HG03558 (cell line): Measurements from ENCODE around the gene SOHLH1.

Experiments
- ATAC-seq: cut with Tn5 transposase; IDR thresholded peaks from one replicate; pipeline ENCODE4 v1.9.1; 2021; ENCODE audit warnings: moderate number of reproducible peaks; ENCODE audit not compliant: unreplicated experiment; ENCODE audit errors: extremely low read depth

The SOHLH1 gene, protein sequence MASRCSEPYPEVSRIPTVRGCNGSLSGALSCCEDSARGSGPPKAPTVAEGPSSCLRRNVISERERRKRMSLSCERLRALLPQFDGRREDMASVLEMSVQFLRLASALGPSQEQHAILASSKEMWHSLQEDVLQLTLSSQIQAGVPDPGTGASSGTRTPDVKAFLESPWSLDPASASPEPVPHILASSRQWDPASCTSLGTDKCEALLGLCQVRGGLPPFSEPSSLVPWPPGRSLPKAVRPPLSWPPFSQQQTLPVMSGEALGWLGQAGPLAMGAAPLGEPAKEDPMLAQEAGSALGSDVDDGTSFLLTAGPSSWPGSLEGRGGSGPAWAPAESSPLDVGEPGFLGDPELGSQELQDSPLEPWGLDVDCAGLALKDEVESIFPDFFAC

DNA sequence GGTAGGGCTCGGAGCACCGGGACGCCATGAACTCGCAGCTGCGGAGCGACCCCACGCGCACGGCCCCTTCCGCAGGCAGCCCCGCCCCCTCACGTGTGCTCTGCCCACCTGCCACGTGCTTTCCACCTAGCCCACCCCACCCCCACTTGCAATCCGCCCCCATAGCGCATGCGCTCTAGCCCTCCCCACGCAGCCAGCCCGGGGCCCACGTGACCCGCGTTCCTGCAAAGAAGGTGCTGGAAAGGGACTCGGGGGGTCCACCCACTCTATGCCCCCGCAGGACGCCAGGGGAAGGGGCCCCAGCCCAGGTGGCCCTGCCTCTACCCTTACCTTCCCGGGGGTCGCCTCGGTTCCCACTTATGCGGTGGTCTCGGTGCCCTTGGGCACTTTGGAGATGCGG lies at the start of gene SOHLH1:
Gene SOHLH1 (minus strand): TSS at position 42 of the 400 bp plus-strand sequence. CDS start 14 bp downstream, at position 28.
- ATAC-seq = no peak

DNA sequence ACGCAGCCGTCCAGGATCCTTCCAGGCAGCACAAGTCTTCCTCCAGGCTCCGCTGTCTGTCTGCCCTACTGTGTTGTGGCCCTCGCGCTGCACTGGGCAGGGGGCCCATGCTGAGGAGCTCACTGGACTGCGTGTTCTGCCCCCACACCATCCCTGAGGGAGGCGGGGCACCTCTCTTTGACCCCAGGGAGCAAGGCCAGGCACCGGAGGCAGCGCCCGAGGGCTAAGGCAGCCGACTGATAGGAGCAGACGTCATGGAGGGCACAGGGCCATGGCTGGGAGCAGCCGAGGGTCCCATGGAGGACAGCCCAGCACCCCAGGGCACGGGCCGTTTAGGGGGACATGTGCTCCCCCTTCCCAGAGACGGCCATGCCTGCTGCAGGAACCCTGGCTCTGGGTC lies 49.4 kb upstream of the SOHLH1 start:
- ATAC-seq = no peak

DNA sequence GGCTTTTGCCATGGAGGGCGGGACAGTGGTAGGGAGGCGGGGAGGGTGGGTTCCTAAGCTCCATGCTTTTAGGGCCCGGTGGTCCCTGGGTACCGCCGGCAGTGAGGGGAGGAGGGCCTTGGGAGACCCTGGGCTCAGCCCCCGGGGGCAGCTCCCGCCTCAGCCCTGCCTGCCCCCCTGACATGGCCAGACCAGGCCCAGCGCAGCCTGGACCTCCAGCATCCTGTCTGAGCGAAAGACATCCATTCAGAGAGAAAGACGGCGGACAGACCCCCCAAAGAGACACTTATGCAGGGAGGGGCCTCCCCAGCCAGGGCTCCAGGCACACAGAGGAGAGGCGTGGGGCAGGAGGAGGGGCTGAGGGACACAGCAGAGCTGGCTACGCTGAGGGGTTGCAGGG lies 48.0 kb upstream of the SOHLH1 start:
- ATAC-seq = no peak

DNA sequence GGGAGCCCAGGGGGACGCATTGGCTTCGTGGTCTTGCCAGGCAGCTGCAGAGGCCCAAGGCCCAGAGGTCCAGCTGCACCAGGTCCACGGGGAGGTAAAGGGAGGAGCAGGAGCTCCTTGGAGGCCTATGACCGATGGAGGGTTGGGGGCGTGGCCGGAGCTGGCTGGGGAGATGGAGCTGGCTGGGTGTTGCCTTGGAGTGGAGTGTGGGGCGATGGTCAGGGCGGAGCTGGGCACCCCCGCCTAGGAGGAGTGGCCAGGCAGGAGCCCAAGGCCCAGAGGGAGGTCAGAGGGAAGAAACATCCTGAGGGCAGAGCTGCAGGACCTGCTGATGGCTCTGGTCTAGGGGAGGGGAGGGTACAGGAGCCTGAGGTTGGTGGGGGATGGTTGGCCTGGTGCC lies 47.3 kb upstream of the SOHLH1 start:
- ATAC-seq = no peak

DNA sequence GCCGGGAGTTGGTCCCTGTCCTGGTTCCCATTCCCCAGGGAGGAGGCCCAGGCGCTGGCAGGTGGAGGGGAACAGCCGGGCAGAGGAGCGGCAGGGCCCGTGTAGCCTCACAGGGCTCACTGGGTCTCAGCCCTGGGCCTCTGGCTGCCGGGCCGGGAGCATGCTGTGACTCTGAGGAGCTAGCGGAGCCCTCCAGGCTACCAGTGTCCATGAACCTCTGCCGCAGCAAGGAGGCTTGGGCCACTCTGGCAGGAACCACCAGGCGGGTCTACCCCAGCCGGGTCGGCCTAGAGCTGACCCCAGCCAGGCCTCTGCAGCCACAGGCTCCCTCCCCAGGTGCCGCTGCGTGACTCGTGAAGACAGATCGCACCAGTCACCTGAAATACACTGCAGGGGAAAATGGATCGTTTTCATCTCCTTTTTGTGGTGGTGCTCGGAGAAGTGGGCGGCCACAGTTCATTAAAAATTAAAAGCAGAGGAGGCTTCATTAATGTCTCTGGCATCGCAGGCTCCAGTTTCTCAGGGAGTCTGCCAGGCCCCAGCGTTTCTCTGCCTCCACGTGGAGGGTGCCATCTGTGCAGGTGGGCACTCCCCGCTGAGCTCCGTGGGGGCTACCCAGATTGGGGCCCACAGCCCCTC lies 46.5 kb upstream of the SOHLH1 start:
- no peak for ATAC-seq

DNA sequence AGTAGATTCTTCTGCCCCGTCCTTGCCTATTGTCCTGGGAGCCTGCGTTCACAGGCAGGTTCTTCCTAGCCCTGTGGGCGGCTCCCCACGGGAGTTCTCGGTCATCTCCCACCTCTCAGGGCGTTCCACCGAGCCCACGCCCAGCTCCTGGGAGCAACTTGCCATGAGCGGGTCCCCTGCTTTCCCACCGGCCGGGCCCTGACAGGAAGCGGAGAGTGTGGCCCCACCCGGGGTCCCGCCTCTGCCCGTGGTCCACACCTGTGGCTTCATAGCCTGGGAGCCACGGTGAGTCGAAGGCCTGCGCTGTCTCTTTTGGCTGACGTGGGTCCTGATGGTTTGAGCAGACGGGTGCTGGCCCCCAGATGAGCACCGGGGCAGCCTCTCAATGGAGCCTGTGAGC lies 45.9 kb upstream of the SOHLH1 start:
- ATAC-seq = no peak

DNA sequence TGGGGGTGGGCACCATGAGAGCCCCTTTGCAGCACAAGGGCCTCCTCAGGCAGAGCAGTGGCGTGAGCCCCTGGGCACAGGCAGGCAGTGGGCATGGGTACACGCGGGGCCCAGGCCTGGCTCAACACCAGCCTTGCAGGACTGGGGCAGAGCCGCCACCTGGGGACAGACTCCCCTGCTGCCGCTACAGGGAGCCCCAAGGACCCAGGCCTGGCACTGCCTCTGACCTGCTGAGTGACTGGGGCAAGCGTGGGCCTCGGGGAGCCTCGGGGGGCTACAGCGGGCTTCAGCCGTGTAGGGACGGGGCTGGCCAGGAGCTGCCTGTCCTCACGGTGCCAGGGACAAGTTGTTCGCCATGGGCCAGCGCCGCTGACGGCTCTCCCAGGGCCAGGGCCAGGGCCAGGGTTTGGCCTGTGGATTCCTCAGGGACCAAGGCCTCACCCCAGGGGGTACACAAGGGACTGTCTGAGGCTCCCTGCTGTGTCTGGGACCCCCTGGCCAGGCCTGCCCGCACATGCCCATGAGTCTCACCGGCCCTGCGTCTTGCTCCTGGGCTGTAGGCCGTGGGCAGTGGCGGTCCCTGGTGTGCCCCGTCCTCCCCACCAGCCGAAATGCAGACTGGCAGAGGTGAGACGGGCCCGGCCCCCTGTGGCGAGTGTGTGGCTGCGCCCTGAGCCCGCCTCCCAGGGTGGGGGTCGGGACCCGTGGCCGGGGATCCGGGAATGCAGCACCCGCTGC lies 45.2 kb upstream of the SOHLH1 start:
- ATAC-seq = no peak

DNA sequence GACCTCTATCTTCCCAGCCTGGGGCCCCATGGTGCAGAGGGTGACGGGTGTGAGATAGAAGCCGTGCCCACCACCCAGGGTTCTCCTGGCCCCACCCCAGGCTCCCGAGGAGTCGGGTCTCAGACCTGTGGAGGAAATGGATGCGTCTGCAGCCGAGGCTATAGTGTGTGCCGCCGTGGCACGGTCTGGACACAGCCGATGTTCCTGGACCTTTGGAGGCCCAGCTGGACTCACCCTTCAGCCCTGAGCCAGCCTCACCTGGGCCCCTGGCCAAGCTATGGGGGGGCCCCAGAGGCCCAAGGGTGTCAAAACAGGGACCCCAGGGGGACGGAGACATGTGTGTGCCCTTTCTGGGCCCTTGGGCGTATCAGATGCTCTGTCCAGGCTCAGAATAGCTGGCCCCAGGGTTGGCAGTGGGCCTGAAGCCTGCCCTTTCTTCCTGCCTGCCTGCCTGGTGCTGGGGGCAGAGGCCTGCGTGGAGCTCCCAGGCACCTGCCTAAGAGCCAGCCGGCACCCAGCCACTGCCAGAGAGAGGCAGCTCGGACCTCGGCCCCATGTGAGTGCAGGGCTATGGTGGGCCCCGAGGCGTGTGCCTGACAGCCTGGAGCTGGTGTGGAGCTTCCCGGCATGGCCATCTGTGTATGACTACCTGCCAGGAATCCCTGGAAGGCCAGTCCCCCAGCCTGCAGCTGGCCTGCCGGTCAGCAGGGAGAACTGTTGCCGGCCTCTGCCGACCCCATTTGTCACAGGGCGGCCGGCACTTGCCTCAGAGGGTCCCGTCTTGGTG lies 44.5 kb upstream of the SOHLH1 start:
- no peak for ATAC-seq

DNA sequence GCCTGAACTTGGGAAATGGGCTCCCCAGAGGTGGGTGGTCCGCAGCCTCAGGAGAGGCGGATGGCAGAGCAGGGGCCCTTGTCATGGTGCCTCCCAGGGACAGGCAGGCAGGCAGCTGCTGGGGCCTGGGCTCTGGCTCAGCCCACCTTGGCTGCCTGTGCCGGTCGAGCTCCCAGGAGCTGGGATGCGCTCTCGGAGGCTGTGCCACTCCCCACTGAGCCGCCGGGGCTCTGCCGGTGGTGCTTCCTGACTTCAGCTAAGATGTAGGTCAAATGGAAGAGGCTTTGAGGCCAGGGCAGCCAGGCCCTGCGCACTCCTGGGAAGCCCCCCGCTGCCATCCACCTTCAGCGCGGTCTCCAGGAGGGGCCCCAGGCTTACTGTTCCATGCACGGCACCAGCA lies 43.7 kb upstream of the SOHLH1 start:
- ATAC-seq = no peak

DNA sequence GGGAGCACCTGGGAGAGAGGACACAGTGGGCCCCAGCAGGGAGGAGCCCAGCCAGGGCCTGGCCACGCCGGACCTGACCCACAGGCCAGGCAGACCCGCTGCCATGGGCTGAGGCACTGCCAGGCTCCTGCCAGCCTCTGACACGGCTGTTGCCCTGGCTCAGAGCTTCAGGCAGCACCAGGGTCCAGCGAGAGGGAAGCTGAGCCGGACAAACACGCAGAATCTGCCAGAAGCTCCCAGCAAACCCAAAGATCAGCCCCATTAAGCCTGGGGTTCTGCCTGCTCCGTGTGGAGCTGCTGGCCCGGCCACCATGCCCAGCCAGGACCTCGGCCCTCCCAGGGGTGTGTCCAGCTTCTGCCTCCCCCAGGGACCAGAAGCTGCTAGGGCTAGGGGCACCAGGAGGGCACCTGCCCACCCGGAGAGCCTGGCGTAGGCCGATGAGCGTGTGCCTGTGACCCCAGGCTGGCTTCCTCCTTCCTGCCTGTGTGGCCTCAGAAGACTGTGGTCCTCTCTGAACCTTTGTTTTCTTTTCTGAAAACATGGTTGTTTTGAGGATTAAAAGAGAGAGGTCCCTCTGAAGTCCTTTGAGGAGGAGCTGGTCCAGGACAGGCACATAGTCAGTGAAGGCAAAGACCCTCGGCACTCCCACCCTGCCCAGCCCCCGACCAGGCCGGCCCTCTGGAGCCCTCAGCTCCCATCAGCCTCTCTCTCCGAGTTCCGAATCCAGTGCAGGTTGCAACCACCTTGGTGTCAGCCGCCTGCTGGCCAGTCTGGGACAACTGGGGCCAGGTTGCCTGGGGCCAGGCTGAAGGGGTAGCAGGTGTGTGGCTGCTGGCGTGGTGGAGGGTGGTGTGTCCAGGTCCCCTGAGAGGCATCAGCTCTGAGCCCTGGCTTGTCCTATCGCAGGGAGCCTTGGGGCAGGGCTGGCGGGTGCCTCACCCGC lies 42.3 kb upstream of the SOHLH1 start:
- ATAC-seq = no peak

DNA sequence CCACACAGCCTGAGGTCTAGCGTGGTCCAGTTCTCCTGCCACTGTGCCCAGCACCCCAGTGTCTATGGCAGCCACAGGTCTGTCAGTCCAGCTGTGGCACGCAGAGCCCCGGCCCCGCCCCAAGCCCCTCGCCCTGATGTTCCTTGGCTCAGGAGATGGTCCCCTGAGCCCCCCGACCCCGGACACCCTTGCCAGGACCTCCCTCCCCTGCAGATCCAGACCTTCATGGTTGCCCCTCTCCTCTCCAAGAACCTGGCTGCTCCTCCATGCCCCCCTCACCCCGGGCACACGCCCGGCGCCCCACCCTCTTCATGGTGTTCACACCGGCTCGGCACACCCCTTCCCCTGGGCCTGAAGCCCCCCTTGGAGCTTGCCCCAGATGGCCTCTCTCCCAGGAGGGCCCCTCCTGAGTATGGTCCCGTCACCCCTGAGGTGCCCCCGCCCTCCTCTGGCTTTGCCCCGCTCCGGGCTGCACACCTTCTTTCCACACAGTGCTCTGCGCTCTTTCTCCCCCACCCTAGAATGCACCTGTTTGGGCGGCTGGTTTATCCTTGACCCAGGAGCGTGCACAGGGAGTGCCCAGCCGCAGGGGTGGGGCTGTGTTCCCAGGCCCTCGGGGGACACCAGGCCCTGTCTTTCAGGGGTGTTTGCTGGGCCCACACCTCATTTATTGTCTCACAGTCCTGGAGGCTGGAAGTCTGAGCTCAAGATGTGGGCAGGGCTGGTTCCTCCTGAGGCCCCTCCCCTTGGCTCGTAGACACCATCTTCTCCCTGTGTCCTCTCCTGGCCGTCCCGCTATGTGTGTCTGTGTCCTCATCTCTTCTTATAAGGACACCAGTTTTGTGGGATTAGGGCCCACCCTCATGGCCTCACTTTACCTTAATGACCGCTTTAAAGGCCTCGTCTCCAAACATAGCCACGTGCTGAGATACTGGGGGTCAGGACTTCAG lies 40.3 kb upstream of the SOHLH1 start:
- ATAC-seq = no peak

DNA sequence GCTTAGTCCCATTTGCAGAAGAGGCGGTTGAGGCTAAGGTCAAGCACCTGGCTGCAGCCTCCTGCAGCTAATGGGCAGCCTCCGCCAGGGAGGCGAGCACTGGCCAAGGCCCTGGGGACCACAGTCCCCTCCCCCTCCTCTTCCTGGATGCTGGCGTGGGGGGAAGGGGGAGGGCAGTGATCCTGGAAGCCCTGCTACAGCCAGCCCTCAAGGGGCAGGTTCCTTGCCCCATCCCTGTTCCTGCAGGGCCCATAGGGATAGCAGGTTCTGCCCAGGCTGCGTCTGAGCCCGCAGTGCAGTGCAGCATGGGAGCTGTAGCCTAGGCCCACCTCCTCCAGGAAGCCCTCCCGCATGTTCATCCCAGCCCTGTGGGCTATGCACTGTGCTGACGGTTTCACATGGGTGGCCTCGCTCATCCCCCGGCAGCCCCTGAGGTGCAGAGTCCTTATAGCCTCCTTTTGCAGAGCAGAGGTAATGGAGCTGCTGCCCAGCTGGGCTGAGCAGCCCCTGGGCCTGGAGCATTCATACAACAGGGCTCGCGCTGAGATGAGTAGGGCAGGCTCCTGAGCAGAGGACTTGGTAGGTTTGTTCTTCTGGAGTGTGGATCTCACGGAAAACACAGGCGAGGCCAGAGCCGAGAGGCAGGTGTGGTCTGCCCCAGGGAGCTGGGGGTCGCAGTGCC lies 38.7 kb upstream of the SOHLH1 start:
- no peak for ATAC-seq

DNA sequence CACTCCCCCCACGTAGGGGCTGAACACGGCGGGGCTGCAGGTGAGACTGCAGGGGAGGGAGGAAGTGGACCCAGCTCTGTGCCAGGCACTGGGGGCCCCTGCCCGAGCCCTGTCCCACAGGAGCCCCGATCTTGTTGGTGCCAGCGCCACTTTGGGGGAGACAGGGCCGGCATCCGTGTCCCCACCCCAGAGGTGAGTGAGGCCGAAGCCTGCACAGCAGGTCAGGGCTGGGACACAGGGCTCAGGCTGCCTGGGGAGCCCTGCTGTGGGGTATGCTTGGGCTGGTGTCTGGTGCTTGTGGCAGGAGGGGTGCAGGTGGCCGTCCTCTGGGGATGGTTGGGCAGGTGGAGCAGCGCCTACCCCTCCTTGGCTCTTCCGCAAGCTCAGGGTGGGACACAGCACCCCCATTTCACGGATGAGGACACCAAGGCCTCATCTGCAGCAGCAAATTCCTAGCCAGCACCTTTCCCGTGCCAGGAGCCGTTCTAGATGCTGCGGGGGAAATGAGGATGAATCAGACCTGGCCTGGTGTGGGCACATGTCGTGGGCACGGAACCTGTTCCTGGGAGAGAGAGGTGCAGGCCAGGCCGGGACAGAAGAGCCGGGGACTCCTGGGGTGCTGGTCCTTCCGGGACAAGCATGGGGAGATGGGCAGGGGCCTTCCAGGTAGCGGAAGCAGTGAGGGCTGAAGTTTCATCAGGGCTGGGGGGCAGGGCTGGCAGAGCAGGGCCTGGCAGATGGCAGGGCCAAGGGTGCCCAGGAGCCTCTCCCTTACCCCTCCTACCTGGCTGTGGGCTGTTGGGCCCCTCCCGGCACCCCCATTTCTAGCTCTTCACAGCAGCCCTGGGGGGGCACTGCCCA lies 37.9 kb upstream of the SOHLH1 start:
- no peak for ATAC-seq

DNA sequence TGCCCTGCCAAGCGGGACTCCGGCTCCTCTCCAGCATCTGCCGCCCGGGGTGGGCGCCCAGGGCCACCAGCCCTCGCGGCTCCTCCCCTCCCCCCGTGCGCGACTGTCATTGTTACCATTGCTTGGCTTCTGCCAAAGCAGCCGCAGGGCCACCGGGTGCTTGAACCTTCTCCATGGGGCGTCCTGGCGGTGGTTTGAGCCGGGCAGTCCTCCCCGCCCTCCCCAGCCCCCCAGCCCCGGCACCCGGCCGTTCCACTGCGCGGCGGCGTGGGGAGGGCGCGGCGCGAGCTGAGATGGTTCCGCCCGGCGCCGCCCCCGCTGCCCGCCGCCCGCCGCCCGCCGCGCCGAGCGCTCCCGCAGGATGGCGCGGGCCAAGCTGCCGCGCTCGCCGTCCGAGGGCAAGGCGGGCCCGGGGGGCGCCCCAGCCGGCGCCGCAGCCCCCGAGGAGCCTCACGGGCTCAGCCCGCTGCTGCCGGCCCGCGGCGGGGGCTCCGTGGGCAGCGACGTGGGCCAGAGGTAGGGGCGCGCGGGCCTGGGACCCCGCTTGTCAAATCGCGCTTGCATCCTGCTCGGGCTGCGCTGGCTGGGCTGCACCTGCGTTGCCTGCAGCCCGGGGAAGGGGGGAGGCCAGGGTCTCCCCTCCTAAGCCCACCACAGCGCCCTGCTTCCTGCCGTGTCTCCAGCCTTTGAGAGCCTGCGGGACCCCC lies 37.1 kb upstream of the SOHLH1 start:
- ATAC-seq = no peak

DNA sequence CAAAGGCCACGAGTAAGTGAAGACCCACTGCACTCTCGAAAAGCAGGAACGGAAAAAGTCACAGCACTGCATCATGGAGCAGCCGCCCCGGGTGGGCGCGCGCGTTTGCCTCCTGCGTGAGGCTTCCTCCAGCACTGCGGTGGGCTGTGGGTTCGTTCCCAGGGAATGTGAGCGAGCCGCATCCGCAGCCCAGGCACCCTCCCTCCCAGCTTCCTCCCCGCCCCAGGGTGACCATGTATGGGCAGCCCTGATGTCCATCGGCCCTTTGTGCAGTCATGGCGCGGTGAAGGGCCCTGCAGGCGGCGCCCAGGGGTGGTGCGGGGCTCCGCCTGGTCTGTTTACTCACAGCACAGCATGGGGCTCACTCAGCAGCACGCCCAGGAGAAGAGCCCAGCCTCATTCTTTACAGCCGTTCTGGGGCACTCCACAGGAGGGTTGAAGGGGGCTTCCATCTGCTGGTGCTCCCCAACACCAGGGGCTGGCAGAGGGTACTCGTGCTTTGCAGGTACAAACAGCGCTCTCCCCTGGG lies 35.4 kb upstream of the SOHLH1 start:
- ATAC-seq = no peak
